HG03342 (cell line): ENCODE measurements around the gene CEACAM18.
"Not testable (repeated sequence)": the region's sequence is repeated elsewhere in the genome, so short reads cannot be mapped to it uniquely, and the experiment has no call there.

Experiments used
- ATAC-seq: cut with Tn5 transposase; IDR thresholded peaks from one replicate; pipeline ENCODE4 v1.9.1; 2021; ENCODE audit warnings: mild to moderate bottlenecking, moderate library complexity; ENCODE audit not compliant: unreplicated experiment

The CEACAM18 gene

GRCh38 chr19:51460164-51460992 is 18.0 kb upstream of the CEACAM18 start:
- ATAC-seq = no peak

GRCh38 chr19:51461723-51462161 is 16.6 kb upstream of the CEACAM18 start:
- no peak for ATAC-seq

- ATAC-seq = no peak
These were observed 16.1 kb upstream of the CEACAM18 start for GRCh38 chr19:51462276-51462675.

- no peak for ATAC-seq
These were observed 15.7 kb upstream of the CEACAM18 start for GRCh38 chr19:51462681-51463080.

- not testable (repeated sequence) for ATAC-seq
These were observed 14.3 kb upstream of the CEACAM18 start for GRCh38 chr19:51463976-51464581.

GRCh38 chr19:51466723-51467122 is 11.6 kb upstream of the CEACAM18 start:
- no peak for ATAC-seq

- ATAC-seq = no peak
These were observed 10.3 kb upstream of the CEACAM18 start for GRCh38 chr19:51467864-51468544.

GRCh38 chr19:51468545-51468920 is 9.8 kb upstream of the CEACAM18 start:
- no peak for ATAC-seq

- ATAC-seq = no peak
These were observed 9.2 kb upstream of the CEACAM18 start for GRCh38 chr19:51469162-51469561.

- ATAC-seq = no peak
These were observed 8.7 kb upstream of the CEACAM18 start for GRCh38 chr19:51469629-51470028.

- ATAC-seq = no peak
These were observed 7.4 kb upstream of the CEACAM18 start for GRCh38 chr19:51470966-51471365.

- no peak for ATAC-seq
These were observed 6.8 kb upstream of the CEACAM18 start for GRCh38 chr19:51471527-51471926.

- no peak for ATAC-seq
These were observed 5.7 kb upstream of the CEACAM18 start for GRCh38 chr19:51472607-51473006.

- no peak for ATAC-seq
These were observed 5.2 kb upstream of the CEACAM18 start for GRCh38 chr19:51473009-51473707.

- no peak for ATAC-seq
These were observed 2.2 kb upstream of the CEACAM18 start for GRCh38 chr19:51476164-51476563.

- ATAC-seq = no peak
These were observed 995 bp upstream of the CEACAM18 start for GRCh38 chr19:51477344-51477743.

- no peak for ATAC-seq
These were observed 1.4 kb downstream of the CEACAM18 start for GRCh38 chr19:51479531-51480331.

GRCh38 chr19:51480590-51480989 is 2.3 kb downstream of the CEACAM18 start:
- no peak for ATAC-seq

- ATAC-seq = no peak
These were observed 7.8 kb downstream of the CEACAM18 start for GRCh38 chr19:51485960-51486660.

GRCh38 chr19:51488491-51488890 is 10.2 kb downstream of the CEACAM18 start:
- no peak for ATAC-seq
